Smooth muscle cell of the brain vasculature (primary cell): ENCODE data around the gene PRR36.
"Not testable (repeated sequence)": the region's sequence is repeated elsewhere in the genome, so short reads cannot be mapped to it uniquely, and the experiment has no call there.

Experiments
- DNase-seq: peaks from one replicate; pipeline ENCODE4 v3.0.0-alpha.2; 2012; ENCODE audit warnings: low read depth, low spot score

Gene PRR36

GRCh38 chr19:7874076-7874896 lies at the start of gene PRR36:
TSS of gene PRR36 (minus strand) at chr19:7874390. CDS start at chr19:7873689, 701 bp downstream.
- DNase-seq: no peak

- no peak for DNase-seq
Observed at GRCh38 chr19:7923295-7924191, 49.4 kb upstream of the PRR36 start.

- DNase-seq: no peak
Observed at GRCh38 chr19:7922836-7923195, 48.6 kb upstream of the PRR36 start.

- no peak for DNase-seq
Observed at GRCh38 chr19:7921967-7922835, 48.0 kb upstream of the PRR36 start.

- no peak for DNase-seq
Observed at GRCh38 chr19:7921302-7921966, 47.2 kb upstream of the PRR36 start.

GRCh38 chr19:7920519-7921301 lies 46.5 kb upstream of the PRR36 start:
- DNase-seq: peak; percentile 94

GRCh38 chr19:7919610-7920518 lies 45.7 kb upstream of the PRR36 start, which contains the start of gene SNAPC2:
TSS of gene SNAPC2 (plus strand) at chr19:7920338. CDS start at chr19:7920367, 29 bp downstream.
- peak; percentile 85 for DNase-seq

GRCh38 chr19:7918615-7919421 lies 44.6 kb upstream of the PRR36 start:
- DNase-seq: no peak

- not testable (repeated sequence) for DNase-seq
Observed at GRCh38 chr19:7918062-7918614, 43.9 kb upstream of the PRR36 start.

- no peak for DNase-seq
Observed at GRCh38 chr19:7917267-7918061, 43.3 kb upstream of the PRR36 start.

GRCh38 chr19:7916955-7917266 lies 42.7 kb upstream of the PRR36 start:
- DNase-seq: no peak

GRCh38 chr19:7916103-7916954 lies 42.1 kb upstream of the PRR36 start:
- DNase-seq: no peak

- no peak for DNase-seq
Observed at GRCh38 chr19:7915250-7916102, 41.3 kb upstream of the PRR36 start.

- no peak for DNase-seq
Observed at GRCh38 chr19:7914598-7915045, 40.4 kb upstream of the PRR36 start, which contains the start of gene TGFBR3L. TSS of gene TGFBR3L (plus strand) at chr19:7914830.

- no peak for DNase-seq
Observed at GRCh38 chr19:7914099-7914498, 39.9 kb upstream of the PRR36 start.
